IMR-90 (cell line): Measurements from ENCODE around the gene SDC3. TPM values are rescaled to one million over a fixed set of nuclear protein-coding genes. Genes with fewer than 3 reads are reported as not detected.
A peak's percentile ranks its signal among the peaks of the same experiment; 100 is the strongest.
"Not testable (repeated sequence)": the region's sequence is repeated elsewhere in the genome, so short reads cannot be mapped to it uniquely, and the experiment has no call there.

Experiments used
- ATAC-seq: fragments of 200-7000 bp; cut with Tn5 transposase; 2 replicates; pipeline ENCODE4 v1.9.1; 2020; ENCODE audit warnings: low read depth, mild to moderate bottlenecking, moderate library complexity
- BruUV-seq: library from RNA; stranded (reverse); fragments of 400-500 nt; replicated peaks from 2 replicates; lab custom pipeline; 2021; lab: Mats Ljungman, UMichigan
- CTCF ChIA-PET: fragments of 300-600 bp; formaldehyde crosslinking; extraction: SDS; loops from one replicate; lab custom pipeline; 2021; ENCODE audit warnings: antibody characterized with exemption; lab: Yijun Ruan, JAX
- POLR2A ChIA-PET: fragments of 300-600 bp; sonication (Branson Sonifier 250); formaldehyde crosslinking; loops from one replicate; lab custom pipeline; 2022; ENCODE audit warnings: antibody characterized with exemption; ENCODE audit not compliant: unreplicated experiment; lab: Charles Lee
- DNase-seq: peaks from one replicate; pipeline ENCODE4 v3.0.0; 2013
- H2AFZ ChIP-seq: replicated peaks from 2 replicates; pipeline ENCODE3; 2013; ENCODE audit warnings: low read length, mild to moderate bottlenecking; ENCODE audit not compliant: poor library complexity
- H2AK5ac ChIP-seq: 2 replicates; pipeline ENCODE4 v1.6.1; 2013; ENCODE audit warnings: low read depth, low read length, inconsistent platforms
- H2AK9ac ChIP-seq: replicated peaks from 2 replicates; pipeline ENCODE3; 2013; ENCODE audit warnings: mild to moderate bottlenecking, low read depth, low read length, moderate library complexity; ENCODE audit not compliant: poor library complexity
- H2BK120ac ChIP-seq: 2 replicates; pipeline ENCODE4 v1.6.1; 2013; ENCODE audit warnings: low read depth, low read length, inconsistent platforms
- H2BK15ac ChIP-seq: 3 replicates; pipeline ENCODE4 v1.6.1; 2013; ENCODE audit warnings: low read depth, low read length, inconsistent platforms
- H2BK20ac ChIP-seq: 2 replicates; pipeline ENCODE4 v1.6.1; 2013; ENCODE audit warnings: low read depth, mild to moderate bottlenecking, inconsistent platforms, low read length, moderate library complexity
- H2BK5ac ChIP-seq: 2 replicates; pipeline ENCODE4 v1.6.1; 2013; ENCODE audit warnings: mild to moderate bottlenecking, low read depth, low read length, inconsistent platforms; ENCODE audit not compliant: poor library complexity, severe bottlenecking
- H3K14ac ChIP-seq: replicated peaks from 2 replicates; pipeline ENCODE4 v1.6.1; 2013; ENCODE audit warnings: low read depth, low read length, inconsistent platforms
- H3K18ac ChIP-seq: 2 replicates; pipeline ENCODE4 v1.6.1; 2013; ENCODE audit warnings: low read depth, low read length, control low read depth
- H3K23ac ChIP-seq: 2 replicates; pipeline ENCODE4 v1.6.1; 2013; ENCODE audit warnings: low read depth, low read length, inconsistent platforms
- H3K27ac ChIP-seq: 2 replicates; pipeline ENCODE4 v1.5.1; 2013; ENCODE audit warnings: mild to moderate bottlenecking, control low read depth, low read length; ENCODE audit not compliant: insufficient read depth
- H3K27me3 ChIP-seq: 2 replicates; pipeline ENCODE4 v1.6.1; 2013; ENCODE audit warnings: low read length; ENCODE audit not compliant: control insufficient read depth, insufficient read depth
- H3K36me3 ChIP-seq: 2 replicates; pipeline ENCODE4 v1.6.1; 2013; ENCODE audit warnings: low read length, mixed read lengths; ENCODE audit not compliant: control insufficient read depth, insufficient read depth
- H3K4ac ChIP-seq: 2 replicates; pipeline ENCODE4 v1.6.1; 2013; ENCODE audit warnings: low read depth, low read length, inconsistent platforms
- H3K4me1 ChIP-seq: 2 replicates; pipeline ENCODE4 v1.6.1; 2013; ENCODE audit warnings: low read length, mixed read lengths; ENCODE audit not compliant: control insufficient read depth, insufficient read depth
- H3K4me2 ChIP-seq: 2 replicates; pipeline ENCODE4 v1.6.1; 2013; ENCODE audit warnings: low read depth, mild to moderate bottlenecking, control low read depth, low read length, moderate library complexity
- H3K4me3 ChIP-seq: 2 replicates; pipeline ENCODE4 v1.5.1; 2013; ENCODE audit warnings: low read depth, mild to moderate bottlenecking, control low read depth, low read length, moderate library complexity; ENCODE audit not compliant: insufficient read depth
- H3K56ac ChIP-seq: 2 replicates; pipeline ENCODE4 v1.6.1; 2013; ENCODE audit warnings: low read length, inconsistent platforms; ENCODE audit not compliant: insufficient read depth; ENCODE audit errors: extremely low read depth
- H3K79me1 ChIP-seq, 2 experiments: 2 replicates each; pipeline ENCODE4 v1.6.1; 2013; ENCODE audit warnings: low read length in 2 of 2, inconsistent platforms in 1 of 2, low read depth in 1 of 2
- H3K9ac ChIP-seq: 2 replicates; pipeline ENCODE4 v1.6.1; 2013; ENCODE audit warnings: low read depth, low read length, control low read depth
- H3K9me1 ChIP-seq: 2 replicates; pipeline ENCODE4 v1.6.1; 2013; ENCODE audit warnings: low read length, inconsistent platforms; ENCODE audit not compliant: insufficient read depth
- H3K9me3 ChIP-seq: 2 replicates; pipeline ENCODE4 v1.6.1; 2013; ENCODE audit warnings: low read length; ENCODE audit not compliant: control insufficient read depth, insufficient read depth
- H4K20me1 ChIP-seq: 2 replicates; pipeline ENCODE4 v1.6.1; 2013; ENCODE audit warnings: low read length, inconsistent platforms; ENCODE audit not compliant: insufficient read depth
- H4K5ac ChIP-seq: 2 replicates; pipeline ENCODE4 v1.6.1; 2013; ENCODE audit warnings: mild to moderate bottlenecking, low read depth, low read length, control low read depth
- H4K8ac ChIP-seq, 2 experiments: 2 replicates each; pipeline ENCODE4 v1.6.1; 2013; ENCODE audit warnings: low read depth in 2 of 2, low read length in 2 of 2, control low read depth in 1 of 2, inconsistent platforms in 1 of 2
- H4K91ac ChIP-seq: 2 replicates; pipeline ENCODE4 v1.6.1; 2013; ENCODE audit warnings: low read depth, low read length, inconsistent platforms; ENCODE audit not compliant: insufficient read depth
- CEBPB ChIP-seq: IDR thresholded peaks from 2 replicates; pipeline ENCODE4 v1.6.1; 2012; ENCODE audit warnings: low read depth, low read length, improper control_type of control experiment
- whole genome bisulfite sequencing, 2 experiments: methylation state at CpG; one replicate each; pipeline versions ENCODE4 v1.1.5 to v1.1.7; 2013; ENCODE audit warnings: missing lambda C conversion rate in 2 of 2; ENCODE audit not compliant: insufficient read length in 1 of 2; ENCODE audit errors: extremely low coverage in 2 of 2; 5-methylcytosine and 5-hydroxymethylcytosine counted together
- dilution Hi-C: fragments of 300-500 bp; cut with HindIII; formaldehyde crosslinking; loops from one replicate; pipeline ENCODE4 v1.14.3; 2018; ENCODE audit warnings: low sequenced_read_pairs; ENCODE audit not compliant: unreplicated experiment
- in situ Hi-C: fragments of 300-500 bp; cut with MboI; formaldehyde crosslinking; loops from 3 replicates; pipeline ENCODE4 v1.14.3; 2019; ENCODE audit warnings: low sequenced_read_pairs, inconsistent platforms, mixed read lengths
- intact Hi-C: fragments of 100-400 bp; cut with micrococcal nuclease; formaldehyde crosslinking; loops from 2 replicates; pipeline ENCODE4 v1.10.0; 2022
- polyA plus RNA-seq, 3 experiments: library from polyadenylated mRNA; depleted of rRNA; stranded (reverse); fragments of >200 nt; gene quantifications; 2 replicates each; pipeline ENCODE4 v1.2.3, GENCODE V29; 2012; ENCODE audit warnings: low replicate concordance in 1 of 3
- total RNA-seq: library from RNA; depleted of rRNA; stranded (reverse); fragments of >200 nt; gene quantifications from 2 replicates; pipeline ENCODE4 v1.2.3, GENCODE V29; 2012

Gene SDC3
- total and polyA plus RNA-seq, 2 of the 4 experiments (the other 2 are of a cell fraction): 13.1 to 71.5 TPM

GRCh38 chr1:30868057-30868456, 40.5 kb downstream of the SDC3 start:
- ATAC-seq, H3K4me2 ChIP-seq, H3K14ac ChIP-seq, H3K27ac ChIP-seq, H4K8ac ChIP-seq, H3K4me1 ChIP-seq, H2BK20ac ChIP-seq, intact Hi-C loops, H2BK5ac ChIP-seq, H4K5ac ChIP-seq, H2AK5ac ChIP-seq, H3K18ac ChIP-seq, H3K79me1 ChIP-seq, H3K4me3 ChIP-seq, H2AFZ ChIP-seq, BruUV-seq, H3K9me1 ChIP-seq, H3K56ac ChIP-seq, H4K91ac ChIP-seq, CTCF ChIA-PET, POLR2A ChIA-PET, H3K27me3 ChIP-seq, dilution Hi-C loops, in situ Hi-C loops, H3K23ac ChIP-seq, H2AK9ac ChIP-seq, H3K9me3 ChIP-seq, H2BK15ac ChIP-seq, H2BK120ac ChIP-seq, H4K20me1 ChIP-seq, DNase-seq, H3K9ac ChIP-seq, H3K4ac ChIP-seq: not testable (repeated sequence)
- peaks cover 17% of the 10 kb centered on the region for H3K36me3 ChIP-seq
- 0 out of 2 replicates have a peak, but pooled peaks have one; percentile 1 for TF ChIP-seq CEBPB
- WGBS, 2 experiments: no CpG with 5 or more reads among the region's 4 CpGs
